Measurements from ENCODE around the gene LMBR1L. TPM values are rescaled to one million over a fixed set of nuclear protein-coding genes. Genes with fewer than 3 reads are reported as not detected.

The LMBR1L gene
- total and polyA plus RNA-seq, 2 of the 8 experiments (the other 6 are each of a cell fraction or from before 2014, with no cell fraction given), result 36.6 to 49.6 TPM

DNA sequence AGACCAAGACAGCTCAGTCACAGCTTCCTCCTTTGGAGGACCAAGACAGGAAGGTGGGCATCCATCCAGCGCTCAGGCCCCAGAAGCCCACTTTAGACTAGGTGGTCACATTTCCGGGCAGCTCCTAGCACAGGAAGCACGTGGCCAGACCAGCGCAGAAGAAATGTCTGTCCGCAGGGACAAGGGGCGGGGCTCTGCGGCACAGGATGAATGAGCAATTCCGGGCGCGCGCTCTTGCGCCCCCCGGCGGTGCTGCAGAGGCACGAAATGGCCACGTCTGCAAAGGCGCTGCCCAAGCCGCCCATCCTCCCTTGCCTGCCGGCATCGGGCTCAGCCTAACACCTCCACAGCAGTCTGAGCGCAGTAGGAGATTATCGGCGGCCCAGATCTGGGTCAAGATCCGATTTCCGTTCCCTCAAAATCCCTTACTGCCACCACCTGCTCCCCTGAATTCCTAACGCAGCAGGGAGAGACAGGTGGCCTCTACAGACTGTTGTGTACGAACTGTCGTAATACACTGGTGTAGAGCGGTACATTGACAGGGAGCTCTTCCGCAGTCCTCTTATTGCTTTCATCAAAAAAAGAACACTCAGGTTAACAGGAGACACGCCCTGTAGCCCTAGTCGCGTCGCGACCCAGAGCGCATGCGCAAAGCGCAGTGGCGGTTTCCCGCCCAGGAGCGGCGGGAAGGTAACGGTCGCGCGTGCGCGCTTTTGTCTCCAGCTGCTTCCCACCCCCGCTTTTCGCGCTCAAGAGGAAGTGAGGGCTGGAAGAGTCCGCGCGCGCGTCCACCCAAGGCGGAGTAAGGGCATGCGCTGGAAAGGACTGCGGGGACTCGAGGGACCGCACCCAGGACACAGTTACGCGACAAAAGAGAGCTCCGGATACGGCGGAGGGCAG, 19.8 kb upstream of the LMBR1L start (continued):
- TF ChIP-seq EGR1 (IDR thresholded peaks at IDR 0.05; ENCODE audit: borderline replicate concordance, low read depth, low read length) (peak; percentile 67; the same call in 1 of the 2 replicates), TAF1 (IDR thresholded peaks at IDR 0.05; ENCODE audit: low read depth, low read length) (peak; percentile 69; the same call in 1 of the 2 replicates), SIRT6 (IDR thresholded peaks at IDR 0.05; ENCODE audit: low read length) (no peak), CEBPB (IDR thresholded peaks at IDR 0.05; ENCODE audit: low read depth, low read length) (no peak), SP1 (IDR thresholded peaks at IDR 0.05; ENCODE audit: low read depth, low read length) (peak; percentile 70; the same call in 1 of the 2 replicates), GABPA (IDR thresholded peaks at IDR 0.05; ENCODE audit: borderline replicate concordance, insufficient read depth, low read length) (no peak), SIN3A (conservative IDR thresholded peaks at IDR 0.05 in 1 of 2, IDR thresholded peaks at IDR 0.05 in 1 of 2; ENCODE audit: low read depth in 1 of 2, low read length in 2 of 2) (peak; percentile 89 to 94)
- TF ChIP-seq, protein P1, sequence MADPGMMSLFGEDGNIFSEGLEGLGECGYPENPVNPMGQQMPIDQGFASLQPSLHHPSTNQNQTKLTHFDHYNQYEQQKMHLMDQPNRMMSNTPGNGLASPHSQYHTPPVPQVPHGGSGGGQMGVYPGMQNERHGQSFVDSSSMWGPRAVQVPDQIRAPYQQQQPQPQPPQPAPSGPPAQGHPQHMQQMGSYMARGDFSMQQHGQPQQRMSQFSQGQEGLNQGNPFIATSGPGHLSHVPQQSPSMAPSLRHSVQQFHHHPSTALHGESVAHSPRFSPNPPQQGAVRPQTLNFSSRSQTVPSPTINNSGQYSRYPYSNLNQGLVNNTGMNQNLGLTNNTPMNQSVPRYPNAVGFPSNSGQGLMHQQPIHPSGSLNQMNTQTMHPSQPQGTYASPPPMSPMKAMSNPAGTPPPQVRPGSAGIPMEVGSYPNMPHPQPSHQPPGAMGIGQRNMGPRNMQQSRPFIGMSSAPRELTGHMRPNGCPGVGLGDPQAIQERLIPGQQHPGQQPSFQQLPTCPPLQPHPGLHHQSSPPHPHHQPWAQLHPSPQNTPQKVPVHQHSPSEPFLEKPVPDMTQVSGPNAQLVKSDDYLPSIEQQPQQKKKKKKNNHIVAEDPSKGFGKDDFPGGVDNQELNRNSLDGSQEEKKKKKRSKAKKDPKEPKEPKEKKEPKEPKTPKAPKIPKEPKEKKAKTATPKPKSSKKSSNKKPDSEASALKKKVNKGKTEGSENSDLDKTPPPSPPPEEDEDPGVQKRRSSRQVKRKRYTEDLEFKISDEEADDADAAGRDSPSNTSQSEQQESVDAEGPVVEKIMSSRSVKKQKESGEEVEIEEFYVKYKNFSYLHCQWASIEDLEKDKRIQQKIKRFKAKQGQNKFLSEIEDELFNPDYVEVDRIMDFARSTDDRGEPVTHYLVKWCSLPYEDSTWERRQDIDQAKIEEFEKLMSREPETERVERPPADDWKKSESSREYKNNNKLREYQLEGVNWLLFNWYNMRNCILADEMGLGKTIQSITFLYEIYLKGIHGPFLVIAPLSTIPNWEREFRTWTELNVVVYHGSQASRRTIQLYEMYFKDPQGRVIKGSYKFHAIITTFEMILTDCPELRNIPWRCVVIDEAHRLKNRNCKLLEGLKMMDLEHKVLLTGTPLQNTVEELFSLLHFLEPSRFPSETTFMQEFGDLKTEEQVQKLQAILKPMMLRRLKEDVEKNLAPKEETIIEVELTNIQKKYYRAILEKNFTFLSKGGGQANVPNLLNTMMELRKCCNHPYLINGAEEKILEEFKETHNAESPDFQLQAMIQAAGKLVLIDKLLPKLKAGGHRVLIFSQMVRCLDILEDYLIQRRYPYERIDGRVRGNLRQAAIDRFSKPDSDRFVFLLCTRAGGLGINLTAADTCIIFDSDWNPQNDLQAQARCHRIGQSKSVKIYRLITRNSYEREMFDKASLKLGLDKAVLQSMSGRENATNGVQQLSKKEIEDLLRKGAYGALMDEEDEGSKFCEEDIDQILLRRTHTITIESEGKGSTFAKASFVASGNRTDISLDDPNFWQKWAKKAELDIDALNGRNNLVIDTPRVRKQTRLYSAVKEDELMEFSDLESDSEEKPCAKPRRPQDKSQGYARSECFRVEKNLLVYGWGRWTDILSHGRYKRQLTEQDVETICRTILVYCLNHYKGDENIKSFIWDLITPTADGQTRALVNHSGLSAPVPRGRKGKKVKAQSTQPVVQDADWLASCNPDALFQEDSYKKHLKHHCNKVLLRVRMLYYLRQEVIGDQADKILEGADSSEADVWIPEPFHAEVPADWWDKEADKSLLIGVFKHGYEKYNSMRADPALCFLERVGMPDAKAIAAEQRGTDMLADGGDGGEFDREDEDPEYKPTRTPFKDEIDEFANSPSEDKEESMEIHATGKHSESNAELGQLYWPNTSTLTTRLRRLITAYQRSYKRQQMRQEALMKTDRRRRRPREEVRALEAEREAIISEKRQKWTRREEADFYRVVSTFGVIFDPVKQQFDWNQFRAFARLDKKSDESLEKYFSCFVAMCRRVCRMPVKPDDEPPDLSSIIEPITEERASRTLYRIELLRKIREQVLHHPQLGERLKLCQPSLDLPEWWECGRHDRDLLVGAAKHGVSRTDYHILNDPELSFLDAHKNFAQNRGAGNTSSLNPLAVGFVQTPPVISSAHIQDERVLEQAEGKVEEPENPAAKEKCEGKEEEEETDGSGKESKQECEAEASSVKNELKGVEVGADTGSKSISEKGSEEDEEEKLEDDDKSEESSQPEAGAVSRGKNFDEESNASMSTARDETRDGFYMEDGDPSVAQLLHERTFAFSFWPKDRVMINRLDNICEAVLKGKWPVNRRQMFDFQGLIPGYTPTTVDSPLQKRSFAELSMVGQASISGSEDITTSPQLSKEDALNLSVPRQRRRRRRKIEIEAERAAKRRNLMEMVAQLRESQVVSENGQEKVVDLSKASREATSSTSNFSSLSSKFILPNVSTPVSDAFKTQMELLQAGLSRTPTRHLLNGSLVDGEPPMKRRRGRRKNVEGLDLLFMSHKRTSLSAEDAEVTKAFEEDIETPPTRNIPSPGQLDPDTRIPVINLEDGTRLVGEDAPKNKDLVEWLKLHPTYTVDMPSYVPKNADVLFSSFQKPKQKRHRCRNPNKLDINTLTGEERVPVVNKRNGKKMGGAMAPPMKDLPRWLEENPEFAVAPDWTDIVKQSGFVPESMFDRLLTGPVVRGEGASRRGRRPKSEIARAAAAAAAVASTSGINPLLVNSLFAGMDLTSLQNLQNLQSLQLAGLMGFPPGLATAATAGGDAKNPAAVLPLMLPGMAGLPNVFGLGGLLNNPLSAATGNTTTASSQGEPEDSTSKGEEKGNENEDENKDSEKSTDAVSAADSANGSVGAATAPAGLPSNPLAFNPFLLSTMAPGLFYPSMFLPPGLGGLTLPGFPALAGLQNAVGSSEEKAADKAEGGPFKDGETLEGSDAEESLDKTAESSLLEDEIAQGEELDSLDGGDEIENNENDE (IDR thresholded peaks at IDR 0.05; ENCODE audit: insufficient replicate concordance, low read length), result no peak

Measured in H1 (cell line).